Esophagus muscularis mucosa (tissue), 3 donors: ENCODE data around the gene MRGPRX4.

Source experiments
- CTCF ChIP-seq, 3 experiments: fragments of 200-600 bp in 2 of 3; fragments of 450-650 bp in 1 of 3; sonication (generic) in 2 of 3; IDR thresholded peaks; one replicate each; pipeline ENCODE4 v1.5.1; 2017 to 2019; ENCODE audit warnings: antibody characterized with exemption in 3 of 3, mild to moderate bottlenecking in 2 of 3, moderate library complexity in 1 of 3
- POLR2A ChIP-seq: fragments of 450-650 bp; IDR thresholded peaks from one replicate; pipeline ENCODE4 v1.6.1; 2017; ENCODE audit warnings: antibody characterized with exemption, moderate library complexity, mild to moderate bottlenecking, low read depth
- POLR2AphosphoS5 ChIP-seq, 2 donors: sonication (generic); formaldehyde crosslinking; IDR thresholded peaks; one replicate each; pipeline ENCODE4 v1.6.1; 2017; ENCODE audit warnings: antibody characterized with exemption in 2 of 2

GRCh38 chr11:18137186-18137800, 35.3 kb upstream of the MRGPRX4 start:
- TF ChIP-seq POLR2A (no peak), CTCF (IDR thresholded peaks at IDR 0.05) (no peak), POLR2AphosphoS5 (IDR thresholded peaks at IDR 0.05) (no peak)
